Liver (tissue), 9 donors: ENCODE data around the gene SNX5. TPM values are rescaled to one million over a fixed set of nuclear protein-coding genes. Genes with fewer than 3 reads are reported as not detected.

ENCODE experiments used
- DNase-seq: peaks from one replicate; pipeline ENCODE4 v3.0.0-alpha.2; 2017; ENCODE audit warnings: low spot score
- H3K27ac ChIP-seq, 2 donors: one replicate each; pipeline ENCODE4 v1.7.0; 2013; ENCODE audit warnings: inconsistent platforms in 2 of 2, low read length in 2 of 2, control low read depth in 1 of 2, low read depth in 1 of 2, mild to moderate bottlenecking in 1 of 2
- H3K27me3 ChIP-seq, 4 donors: one replicate each; pipeline versions ENCODE4 v1.6.1 to v1.7.0; 2013; ENCODE audit warnings: low read length in 3 of 4, inconsistent platforms in 1 of 4, mild to moderate bottlenecking in 1 of 4, moderate library complexity in 1 of 4; ENCODE audit not compliant: control insufficient read depth in 4 of 4, insufficient read depth in 4 of 4
- H3K36me3 ChIP-seq, 4 donors: one replicate each; pipeline versions ENCODE4 v1.6.1 to v1.7.0; 2013; ENCODE audit warnings: low read length in 3 of 4, mild to moderate bottlenecking in 3 of 4, low read depth in 1 of 4, moderate library complexity in 1 of 4; ENCODE audit not compliant: control insufficient read depth in 4 of 4, insufficient read depth in 3 of 4
- H3K4me1 ChIP-seq, 4 donors: one replicate each; pipeline versions ENCODE4 v1.6.1 to v1.7.0; 2013; ENCODE audit warnings: low read length in 3 of 4, mild to moderate bottlenecking in 3 of 4, moderate library complexity in 1 of 4; ENCODE audit not compliant: control insufficient read depth in 4 of 4, insufficient read depth in 4 of 4
- H3K4me3 ChIP-seq, 3 donors: one replicate each; pipeline versions ENCODE4 v1.6.1 to v1.7.0; 2013; ENCODE audit warnings: low read length in 3 of 3, control low read depth in 1 of 3, low read depth in 1 of 3, mild to moderate bottlenecking in 1 of 3
- H3K9ac ChIP-seq, 2 donors: one replicate each; pipeline ENCODE4 v1.7.0; 2013; ENCODE audit warnings: low read length in 2 of 2, mild to moderate bottlenecking in 2 of 2, moderate library complexity in 2 of 2, control low read depth in 1 of 2, low read depth in 1 of 2
- H3K9me3 ChIP-seq, 4 donors: one replicate each; pipeline versions ENCODE4 v1.6.1 to v1.7.0; 2013; ENCODE audit warnings: low read length in 3 of 4; ENCODE audit not compliant: control insufficient read depth in 4 of 4
- ATF3 ChIP-seq: IDR thresholded peaks from 2 replicates; pipeline ENCODE4 v1.6.1; 2016; ENCODE audit warnings: antibody characterized with exemption
- CTCF ChIP-seq: fragments of 150-350 bp; IDR thresholded peaks from 2 replicates; pipeline ENCODE4 v1.5.1; 2017; ENCODE audit warnings: improper control_type of control experiment, low read depth, low read length; ENCODE audit not compliant: missing input control
- EGR1 ChIP-seq, 2 donors: IDR thresholded peaks; 2 replicates each; pipeline ENCODE4 v1.6.1; 2016 to 2018; ENCODE audit warnings: antibody characterized with exemption in 2 of 2, low read depth in 2 of 2
- FOXA2 ChIP-seq: IDR thresholded peaks from 2 replicates; pipeline ENCODE4 v1.6.1; 2016; ENCODE audit warnings: antibody characterized with exemption
- HNF4A ChIP-seq, 2 donors: conservative IDR thresholded peaks; 2 replicates each; pipeline ENCODE4 v1.6.1; 2016; ENCODE audit warnings: antibody characterized with exemption in 2 of 2, mild to moderate bottlenecking in 2 of 2
- MAX ChIP-seq: IDR thresholded peaks from 2 replicates; pipeline ENCODE4 v1.6.1; 2016; ENCODE audit warnings: antibody characterized with exemption
- NR2F2 ChIP-seq: IDR thresholded peaks from 2 replicates; pipeline ENCODE4 v1.6.1; 2016; ENCODE audit warnings: antibody characterized with exemption
- RAD21 ChIP-seq, 2 donors: IDR thresholded peaks; 2 replicates each; pipeline ENCODE4 v1.6.1; 2016; ENCODE audit warnings: antibody characterized with exemption in 2 of 2, mild to moderate bottlenecking in 2 of 2
- REST ChIP-seq: IDR thresholded peaks from 2 replicates; pipeline ENCODE4 v1.6.1; 2016; ENCODE audit warnings: antibody characterized with exemption, mild to moderate bottlenecking
- RXRA ChIP-seq, 2 donors: IDR thresholded peaks; 2 replicates each; pipeline ENCODE4 v1.6.1; 2017 to 2018; ENCODE audit warnings: antibody characterized with exemption in 2 of 2, mild to moderate bottlenecking in 1 of 2
- SP1 ChIP-seq: IDR thresholded peaks from 2 replicates; pipeline ENCODE4 v1.6.1; 2018; ENCODE audit warnings: antibody characterized with exemption, mild to moderate bottlenecking
- TAF1 ChIP-seq: conservative IDR thresholded peaks from 2 replicates; pipeline ENCODE4 v1.6.1; 2016; ENCODE audit warnings: antibody characterized with exemption, mild to moderate bottlenecking
- YY1 ChIP-seq: IDR thresholded peaks from 2 replicates; pipeline ENCODE4 v1.6.1; 2016; ENCODE audit warnings: antibody characterized with exemption, mild to moderate bottlenecking
- ZBTB33 ChIP-seq: IDR thresholded peaks from 2 replicates; pipeline ENCODE4 v1.6.1; 2016; ENCODE audit warnings: antibody characterized with exemption
- WGBS: extraction: QIAGEN DNeasy Blood & Tissue Kit; methylation state at CpG from one replicate; pipeline ENCODE4 v1.1.7; 2013; 5-methylcytosine and 5-hydroxymethylcytosine counted together
- polyA plus RNA-seq, 2 donors: library from polyadenylated mRNA; stranded (reverse) in 1 of 2; unstranded in 1 of 2; fragments of 200-250 nt in 1 of 2; fragments of >200 nt in 1 of 2; fragmentation: Nextera tagmentation in 1 of 2; extraction: Ambion mirVana in 1 of 2; gene quantifications; one replicate each; pipeline versions ENCODE4 v1.2.1 to v1.2.3, GENCODE V29; 2013 to 2015
- total RNA-seq, 2 donors: library from RNA; depleted of rRNA; stranded (reverse); fragments of >200 nt; gene quantifications; one replicate each; pipeline ENCODE4 v1.2.3, GENCODE V29; 2014
- donor health status: healthy.
- donor health status: healthy.
- donor health status: healthy.
- donor health status: healthy.
- donor health status: healthy.

Gene SNX5
- total and polyA plus RNA-seq, 4 donors = 32.8 to 77.8 (median 46.2) TPM

GRCh38 chr20:18014411-18014810 is 45.8 kb upstream of the SNX5 start:
- Histone ChIP-seq H3K9ac (no peak overlapping the region), H3K36me3 (no peaks in the 10 kb centered on the region), H3K27me3 (no peaks in the 10 kb centered on the region), H3K27ac (no peak overlapping the region), H3K9me3 (no peaks in the 10 kb centered on the region), H3K4me1 (no peaks in the 10 kb centered on the region), H3K4me3 (no peak overlapping the region)
- no peak for DNase-seq
- WGBS = 93% methylated on average over 6 of the region's 6 CpGs
- TF ChIP-seq CTCF = no peak
- no peak for TF ChIP-seq SP1
- TF ChIP-seq ZBTB33 = no peak
- TF ChIP-seq RXRA (IDR thresholded peaks at IDR 0.05) = no peak
- TF ChIP-seq ATF3 = no peak
- no peak for TF ChIP-seq REST
- no peak for TF ChIP-seq EGR1 (IDR thresholded peaks at IDR 0.05; ENCODE audit: low read depth in 2 of 2)
- no peak for TF ChIP-seq FOXA2
- TF ChIP-seq YY1 = no peak

- Histone ChIP-seq H3K4me3 (no peak overlapping the region), H3K36me3 (no peaks in the 10 kb centered on the region), H3K27ac (no peak overlapping the region), H3K9me3 (no peaks in the 10 kb centered on the region), H3K4me1 (no peaks in the 10 kb centered on the region), H3K27me3 (no peaks in the 10 kb centered on the region), H3K9ac (no peak overlapping the region)
- TF ChIP-seq RAD21 (IDR thresholded peaks at IDR 0.05) (no peak), TAF1 (no peak), REST (no peak), NR2F2 (no peak), ATF3 (no peak), MAX (no peak), HNF4A (conservative IDR thresholded peaks at IDR 0.05) (no peak)
- WGBS = 96% methylated on average over 2 of the region's 2 CpGs
- DNase-seq = no peak
Measured at GRCh38 chr20:18012901-18013300, 44.3 kb upstream of the SNX5 start.
